Measurements from ENCODE around the gene LIMA1.
"Not testable (repeated sequence)": the region's sequence is repeated elsewhere in the genome, so short reads cannot be mapped to it uniquely, and the experiment has no call there.

Gene LIMA1

GRCh38 chr12:50283229-50283923, at the start of gene LIMA1:
Gene LIMA1 (minus strand): TSS chr12:50283520. CDS start chr12:50248751, 34,769 bp downstream.
- DNase-seq (ENCODE audit: low read depth in 2 of 2) = peak; percentile 77 to 81

GRCh38 chr12:50331745-50332144, 48.4 kb upstream of the LIMA1 start:
- no peak for DNase-seq (ENCODE audit: low read depth in 2 of 2)

- DNase-seq (ENCODE audit: low read depth in 2 of 2) = not testable (repeated sequence)
These were observed 45.3 kb upstream of the LIMA1 start for GRCh38 chr12:50328664-50329063.

GRCh38 chr12:50326590-50327284, 43.4 kb upstream of the LIMA1 start:
- DNase-seq (ENCODE audit: low read depth in 2 of 2) = no peak

- DNase-seq (ENCODE audit: low read depth in 2 of 2) = no peak
These were observed 42.6 kb upstream of the LIMA1 start for GRCh38 chr12:50325890-50326391.

GRCh38 chr12:50324770-50325169, 41.5 kb upstream of the LIMA1 start:
- not testable (repeated sequence) for DNase-seq (ENCODE audit: low read depth in 2 of 2)

- not testable (repeated sequence) for DNase-seq (ENCODE audit: low read depth in 2 of 2)
These were observed 40.8 kb upstream of the LIMA1 start for GRCh38 chr12:50324077-50324476.

- no peak for DNase-seq (ENCODE audit: low read depth in 2 of 2)
These were observed 38.9 kb upstream of the LIMA1 start for GRCh38 chr12:50322206-50322605.

GRCh38 chr12:50317203-50317602, 33.9 kb upstream of the LIMA1 start:
- no peak for DNase-seq (ENCODE audit: low read depth in 2 of 2)

GRCh38 chr12:50315803-50316202, 32.5 kb upstream of the LIMA1 start:
- DNase-seq (ENCODE audit: low read depth in 2 of 2) = no peak

- DNase-seq (ENCODE audit: low read depth in 2 of 2) = no peak
These were observed 31.5 kb upstream of the LIMA1 start for GRCh38 chr12:50314636-50315312.

GRCh38 chr12:50313971-50314370, 30.7 kb upstream of the LIMA1 start:
- not testable (repeated sequence) for DNase-seq (ENCODE audit: low read depth in 2 of 2)

GRCh38 chr12:50313256-50313931, 30.1 kb upstream of the LIMA1 start:
- DNase-seq (ENCODE audit: low read depth in 2 of 2) = no peak

GRCh38 chr12:50311858-50312609, 28.7 kb upstream of the LIMA1 start:
- DNase-seq (ENCODE audit: low read depth in 2 of 2) = not testable (repeated sequence)

- no peak for DNase-seq (ENCODE audit: low read depth in 2 of 2)
These were observed 26.6 kb upstream of the LIMA1 start for GRCh38 chr12:50309950-50310349.

GRCh38 chr12:50302686-50303085, 19.4 kb upstream of the LIMA1 start:
- DNase-seq (ENCODE audit: low read depth in 2 of 2) = no peak

GRCh38 chr12:50297996-50298395, 14.7 kb upstream of the LIMA1 start:
- DNase-seq (ENCODE audit: low read depth in 2 of 2) = no peak

GRCh38 chr12:50297027-50297426, 13.7 kb upstream of the LIMA1 start:
- no peak for DNase-seq (ENCODE audit: low read depth in 2 of 2)

GRCh38 chr12:50296554-50296953, 13.2 kb upstream of the LIMA1 start:
- no peak for DNase-seq (ENCODE audit: low read depth in 2 of 2)

GRCh38 chr12:50291377-50291776, 8.1 kb upstream of the LIMA1 start:
- DNase-seq (ENCODE audit: low read depth in 2 of 2) = no peak

- DNase-seq (ENCODE audit: low read depth in 2 of 2) = not testable (repeated sequence)
These were observed 7.4 kb upstream of the LIMA1 start for GRCh38 chr12:50290692-50291091.
